HG03521 (cell line): ENCODE results near the gene TAB3.

ENCODE experiments used
- ATAC-seq: cut with Tn5 transposase; IDR thresholded peaks from one replicate; pipeline ENCODE4 v1.9.1; 2021; ENCODE audit warnings: mild to moderate bottlenecking, moderate library complexity; ENCODE audit not compliant: unreplicated experiment

TAB3 gene

GRCh38 chrX:30779453-30780030 is 109.5 kb downstream of the TAB3 start:
- no peak for ATAC-seq

- no peak for ATAC-seq
These were observed 111.5 kb downstream of the TAB3 start for GRCh38 chrX:30777575-30777974.
